ENCODE results near the gene RPL10A. TPM values are rescaled to one million over a fixed set of nuclear protein-coding genes. Genes with fewer than 3 reads are reported as not detected.

Gene RPL10A
- total and polyA plus RNA-seq, 2 of the 13 experiments (the other 11 are each of a cell fraction or from before 2014, with no cell fraction given) = 1,854 to 2,726 TPM

DNA sequence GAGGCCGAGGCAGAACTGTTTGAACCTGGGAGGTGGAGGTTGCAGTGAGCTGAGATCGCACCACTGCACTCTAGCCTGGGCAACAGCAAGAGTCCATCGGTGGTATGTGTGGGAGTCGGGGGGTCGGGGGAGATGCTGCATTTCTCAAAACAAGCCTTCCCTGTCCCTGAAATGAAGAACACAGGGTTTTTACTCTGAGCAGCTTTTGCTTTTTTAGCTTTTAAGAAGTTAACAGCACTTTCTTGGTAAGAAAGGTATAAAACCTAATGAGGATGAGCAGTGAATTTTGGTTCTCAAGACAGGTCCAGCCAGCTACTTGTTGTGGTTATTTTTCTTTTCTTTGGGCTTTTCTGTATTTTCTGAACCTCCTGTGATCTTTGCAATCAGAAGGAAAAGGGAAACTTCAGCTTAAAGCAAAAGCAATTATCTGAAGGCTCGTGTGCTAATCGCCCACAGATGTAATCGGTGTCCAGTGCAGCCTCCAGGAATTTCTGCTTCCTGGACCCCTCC lies 3.7 kb downstream of the RPL10A start (continued):
- TF ChIP-seq, protein P1, sequence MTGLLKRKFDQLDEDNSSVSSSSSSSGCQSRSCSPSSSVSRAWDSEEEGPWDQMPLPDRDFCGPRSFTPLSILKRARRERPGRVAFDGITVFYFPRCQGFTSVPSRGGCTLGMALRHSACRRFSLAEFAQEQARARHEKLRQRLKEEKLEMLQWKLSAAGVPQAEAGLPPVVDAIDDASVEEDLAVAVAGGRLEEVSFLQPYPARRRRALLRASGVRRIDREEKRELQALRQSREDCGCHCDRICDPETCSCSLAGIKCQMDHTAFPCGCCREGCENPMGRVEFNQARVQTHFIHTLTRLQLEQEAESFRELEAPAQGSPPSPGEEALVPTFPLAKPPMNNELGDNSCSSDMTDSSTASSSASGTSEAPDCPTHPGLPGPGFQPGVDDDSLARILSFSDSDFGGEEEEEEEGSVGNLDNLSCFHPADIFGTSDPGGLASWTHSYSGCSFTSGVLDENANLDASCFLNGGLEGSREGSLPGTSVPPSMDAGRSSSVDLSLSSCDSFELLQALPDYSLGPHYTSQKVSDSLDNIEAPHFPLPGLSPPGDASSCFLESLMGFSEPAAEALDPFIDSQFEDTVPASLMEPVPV (CRISPR knock-in tag; IDR thresholded peaks at IDR 0.05) = 0 out of 2 replicates have a peak, but pooled peaks have one; percentile 4
- peak; percentile 37; the same call in 1 of the 2 replicates for TF ChIP-seq SSRP1 (CRISPR knock-in tag; IDR thresholded peaks at IDR 0.05)
- peak; percentile 76; the same call in 1 of the 2 replicates for TF ChIP-seq ZC3H4 (CRISPR knock-in tag; IDR thresholded peaks at IDR 0.05; ENCODE audit: borderline replicate concordance)
- TF ChIP-seq, protein P2, sequence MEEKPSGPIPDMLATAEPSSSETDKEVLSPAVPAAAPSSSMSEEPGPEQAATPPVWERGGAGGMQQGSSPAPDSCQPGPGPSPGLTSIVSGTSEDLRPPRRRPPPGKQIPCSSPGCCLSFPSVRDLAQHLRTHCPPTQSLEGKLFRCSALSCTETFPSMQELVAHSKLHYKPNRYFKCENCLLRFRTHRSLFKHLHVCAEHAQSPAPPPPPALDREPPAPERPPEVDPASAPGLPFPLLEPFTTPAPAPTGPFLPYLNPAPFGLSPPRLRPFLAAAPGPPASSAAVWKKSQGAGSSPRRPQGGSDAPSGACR (CRISPR knock-in tag; IDR thresholded peaks at IDR 0.05) = no peak

DNA sequence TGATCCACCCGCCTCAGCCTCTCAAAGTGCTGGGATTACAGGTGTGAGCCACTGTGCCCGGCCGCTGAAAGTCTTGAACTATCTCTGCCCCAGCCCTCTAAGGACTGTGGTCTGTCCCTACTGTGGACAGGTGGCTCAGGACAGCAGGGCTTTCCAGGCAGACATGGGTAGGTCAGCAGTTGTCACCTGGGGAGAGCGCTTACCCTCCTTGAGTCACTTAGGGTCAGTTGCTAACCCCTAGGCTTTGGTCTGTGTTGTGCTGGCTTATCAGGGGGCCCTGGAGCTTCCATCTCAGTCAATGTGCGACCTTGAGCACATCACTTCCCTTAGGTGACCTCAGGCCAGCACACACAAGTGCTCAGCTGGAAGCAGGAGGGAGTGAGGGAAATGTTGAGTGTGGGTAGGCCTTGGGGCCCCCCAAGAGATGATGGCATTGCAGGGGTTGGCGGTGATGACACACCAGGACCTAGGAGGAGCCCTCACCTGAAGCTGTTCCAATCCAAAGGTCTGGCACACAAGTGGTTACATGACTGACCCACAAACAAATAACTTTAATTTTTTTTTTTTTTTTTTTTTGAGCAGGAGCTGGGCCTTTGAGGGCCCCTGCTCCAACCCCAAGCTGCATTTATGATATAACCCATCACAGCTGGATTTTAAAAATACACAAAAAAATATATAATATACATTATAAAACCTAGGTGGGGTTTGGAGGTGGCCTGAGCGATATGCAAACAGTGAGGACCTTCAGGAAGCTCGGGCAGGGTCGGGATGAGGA lies 5.1 kb downstream of the RPL10A start:
- Histone ChIP-seq H3K27me3 (ENCODE audit: control insufficient read depth in 1 of 2, insufficient read depth in 2 of 2, low read length in 2 of 2) (no peaks in the 10 kb centered on the region; a peak in 1 of 5 replicates), H3K4me2 (ENCODE audit: low read depth, low read length) (no peak overlapping the region), H3K4me1 (ENCODE audit: insufficient read depth, low read length) (peaks cover 54% of the 10 kb centered on the region), H2AFZ (ENCODE audit: low read length) (no peak overlapping the region), H3K27ac (ENCODE audit: extremely low read length, insufficient read depth, low read length) (peak overlapping the region; percentile 55), H3K36me3 (replicated peaks in 1 of 2; ENCODE audit: control insufficient read depth in 1 of 2, insufficient read depth in 2 of 2, low read length in 2 of 2) (peaks cover 5 to 34% of the 10 kb centered on the region in 2 experiments), H3K9me3 (ENCODE audit: low read length) (no peaks in the 10 kb centered on the region), H3K4me3 (replicated peaks in 1 of 3; ENCODE audit: insufficient read depth in 1 of 3, low read depth in 2 of 3, low read length in 3 of 3) (no peak overlapping the region; a peak in 1 of 6 replicates), H3K9ac (ENCODE audit: insufficient read depth, low read depth, low read length) (no peak overlapping the region), H3K79me2 (ENCODE audit: insufficient read depth, low read length) (peaks cover 29% of the 10 kb centered on the region), H4K20me1 (ENCODE audit: insufficient read depth, low read length) (peaks cover 51% of the 10 kb centered on the region)
- CTCF ChIA-PET (ENCODE audit: low intra/inter-chr PET ratio, low total read pairs) = no interaction called here
- DNase-seq (ENCODE audit: low spot score) (peak; percentile 54), FAIRE-seq (no peak), ATAC-seq (peak; percentile 5)
- in situ Hi-C loops (cut with HindIII; ENCODE audit: extremely low pct_ligation_motif_present, low pct_unique_long_range_greater_than_20kb) (no loop called here), intact Hi-C loops (cut with micrococcal nuclease; ENCODE audit: unreplicated experiment) (no loop called here)
- 84% methylated on average over 9 of the region's 9 CpGs for WGBS (ENCODE audit: low lambda C conversion rate)
- BruUV-seq (replicated peaks) = no TSS peak
- POLR2A ChIA-PET = interaction anchor here (0.8 to 9.7 kb wide), 10 partner anchors 13 to 267 kb away, joined by 3 to 88 read pairs (median 5); partner anchors contain the start of genes FANCE and TEAD3
- TF ChIP-seq HIVEP1 (CRISPR knock-in tag; IDR thresholded peaks at IDR 0.05) (peak; percentile 36; the same call in 1 of the 2 replicates), SRSF4 (IDR thresholded peaks at IDR 0.05; ENCODE audit: low read depth, low read length, poor library complexity, severe bottlenecking) (no peak), GLMP (CRISPR knock-in tag; IDR thresholded peaks at IDR 0.05; ENCODE audit: borderline replicate concordance) (no peak), TRIM24 (CRISPR knock-in tag; IDR thresholded peaks at IDR 0.05) (no peak), ZNF558 (CRISPR knock-in tag; IDR thresholded peaks at IDR 0.05; ENCODE audit: borderline replicate concordance) (no peak), PAF1 (CRISPR knock-in tag; IDR thresholded peaks at IDR 0.05) (peak; percentile 94), ZFP37 (CRISPR knock-in tag; IDR thresholded peaks at IDR 0.05; ENCODE audit: borderline replicate concordance) (no peak), ZNF337 (CRISPR knock-in tag; IDR thresholded peaks at IDR 0.05; ENCODE audit: borderline replicate concordance, low read depth) (no peak), NR2F1 (CRISPR knock-in tag; IDR thresholded peaks at IDR 0.05) (0 out of 4 replicates have a peak, but pooled peaks of 1 of the 2 experiments have one; percentile 14), RXRA (CRISPR knock-in tag; IDR thresholded peaks at IDR 0.05) (peak; percentile 87)
- TF ChIP-seq, protein P3, sequence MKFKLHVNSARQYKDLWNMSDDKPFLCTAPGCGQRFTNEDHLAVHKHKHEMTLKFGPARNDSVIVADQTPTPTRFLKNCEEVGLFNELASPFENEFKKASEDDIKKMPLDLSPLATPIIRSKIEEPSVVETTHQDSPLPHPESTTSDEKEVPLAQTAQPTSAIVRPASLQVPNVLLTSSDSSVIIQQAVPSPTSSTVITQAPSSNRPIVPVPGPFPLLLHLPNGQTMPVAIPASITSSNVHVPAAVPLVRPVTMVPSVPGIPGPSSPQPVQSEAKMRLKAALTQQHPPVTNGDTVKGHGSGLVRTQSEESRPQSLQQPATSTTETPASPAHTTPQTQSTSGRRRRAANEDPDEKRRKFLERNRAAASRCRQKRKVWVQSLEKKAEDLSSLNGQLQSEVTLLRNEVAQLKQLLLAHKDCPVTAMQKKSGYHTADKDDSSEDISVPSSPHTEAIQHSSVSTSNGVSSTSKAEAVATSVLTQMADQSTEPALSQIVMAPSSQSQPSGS (CRISPR knock-in tag; IDR thresholded peaks at IDR 0.05) = no peak
